Activated T-cell treated with anti-CD3 and anti-CD28 coated beads, Interleukin-2, amount 50 U/mL, for 4 hours (primary cell): ENCODE data around the gene LIMA1. TPM values are rescaled to one million over a fixed set of nuclear protein-coding genes. Genes with fewer than 3 reads are reported as not detected.
A peak's percentile ranks its signal among the peaks of the same experiment; 100 is the strongest.

Source experiments
- ATAC-seq, 2 donors: fragments of 200-7000 bp; cut with Tn5 transposase; one replicate each; pipeline ENCODE4 v1.10.0; 2021
- DNase-seq: peaks from one replicate; pipeline ENCODE4 v3.0.0-alpha.2; 2020
- H3K27me3 Mint-ChIP-seq: one replicate; pipeline ENCODE4 v1.8.0; 2021; ENCODE audit warnings: low read depth, mixed read lengths
- H3K36me3 Mint-ChIP-seq: one replicate; pipeline ENCODE4 v1.8.0; 2022; ENCODE audit warnings: mixed read lengths; ENCODE audit not compliant: insufficient read depth
- H3K4me1 Mint-ChIP-seq: one replicate; pipeline ENCODE4 v1.8.0; 2021; ENCODE audit warnings: low read depth, mixed read lengths
- H3K4me3 Mint-ChIP-seq: one replicate; pipeline ENCODE4 v1.8.0; 2021; ENCODE audit warnings: mild to moderate bottlenecking, moderate library complexity, mixed read lengths
- H3K9me3 Mint-ChIP-seq: one replicate; pipeline ENCODE4 v1.8.0; 2021; ENCODE audit warnings: mixed read lengths
- total RNA-seq, 3 donors: library from RNA; stranded (reverse); gene quantifications; one replicate each; pipeline ENCODE4 v1.2.1, GENCODE V29; 2021

The LIMA1 gene
- total RNA-seq, 3 donors from 2014 or later = 31.6 to 56.4 (median 48.9) TPM

DNA sequence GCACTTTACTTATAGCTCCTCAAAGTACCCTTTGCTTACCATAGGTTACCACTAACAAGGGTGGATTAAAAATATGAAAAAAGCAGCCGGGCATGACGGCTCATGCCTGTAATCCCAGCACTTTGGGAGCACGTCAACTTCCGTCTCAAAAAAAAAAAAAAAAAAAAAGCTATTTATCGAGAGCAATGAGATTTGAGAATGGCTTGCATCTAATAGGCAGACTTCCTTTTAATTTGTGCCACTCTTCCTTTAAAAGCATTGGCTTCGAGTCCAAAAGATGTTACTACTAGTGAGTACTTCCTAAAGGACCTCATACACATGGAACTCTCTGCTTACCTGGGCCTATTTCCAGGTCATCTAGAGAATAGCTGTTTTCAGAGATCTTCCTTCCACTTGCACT, 77.7 kb downstream of the LIMA1 start:
- DNase-seq = no peak
- Mint-ChIP-seq H3K4me1 (peaks cover 3% of the 10 kb centered on the region), H3K9me3 (no peaks in the 10 kb centered on the region), H3K27me3 (no peaks in the 10 kb centered on the region), H3K36me3 (peaks cover 10% of the 10 kb centered on the region), H3K4me3 (no peak overlapping the region)
- ATAC-seq = no peak

DNA sequence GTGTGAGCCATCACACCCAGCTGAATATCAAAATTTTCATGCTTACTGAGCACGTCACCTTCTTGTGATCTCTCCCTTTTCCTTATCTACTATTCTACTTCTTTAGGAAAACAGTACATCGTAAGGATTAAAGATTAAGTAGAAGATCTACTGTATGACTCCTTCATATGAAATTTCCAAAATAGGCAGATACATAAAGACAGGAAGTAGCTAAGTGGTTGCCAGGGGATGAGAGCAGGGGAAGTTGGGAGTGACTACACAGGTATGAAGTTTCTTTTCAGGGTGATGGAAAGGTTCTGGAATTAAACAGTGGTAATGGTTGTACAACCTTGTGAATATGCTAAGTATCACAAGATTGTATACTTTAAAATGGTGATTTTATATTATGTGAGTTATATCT, 79.6 kb downstream of the LIMA1 start:
- Mint-ChIP-seq H3K36me3 (peaks cover 18% of the 10 kb centered on the region), H3K27me3 (no peaks in the 10 kb centered on the region), H3K4me1 (no peaks in the 10 kb centered on the region), H3K9me3 (no peaks in the 10 kb centered on the region), H3K4me3 (no peak overlapping the region)
- no peak for DNase-seq
- ATAC-seq = no peak

DNA sequence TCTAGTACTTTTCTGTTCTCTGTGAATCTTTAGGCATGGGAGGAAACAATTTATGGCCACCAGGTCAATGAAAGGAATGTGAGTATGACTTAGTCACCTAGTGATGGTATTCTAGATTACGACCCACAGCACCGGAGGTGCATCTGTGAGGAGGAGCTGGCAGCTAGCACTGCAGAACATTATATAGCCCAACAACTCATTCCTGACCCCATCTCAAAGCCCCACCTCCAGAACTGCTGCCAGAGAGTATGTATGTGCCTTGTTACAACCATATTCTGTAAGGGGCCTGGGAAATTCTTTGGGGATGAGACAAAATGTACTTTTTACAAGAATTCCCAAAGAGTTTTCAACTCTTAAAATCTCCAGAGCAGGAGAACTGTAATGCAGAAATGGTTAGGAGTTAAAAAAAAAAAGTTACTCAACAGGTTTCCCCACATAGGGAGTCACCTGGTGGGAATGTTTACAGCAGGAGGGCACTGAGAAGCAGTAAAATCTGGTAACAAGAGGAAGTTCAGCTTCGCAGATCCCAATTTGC, 81.3 kb downstream of the LIMA1 start:
- H3K4me3 Mint-ChIP-seq = no peak overlapping the region
- DNase-seq = no peak
- H3K9me3 Mint-ChIP-seq = no peaks in the 10 kb centered on the region
- no peaks in the 10 kb centered on the region for H3K4me1 Mint-ChIP-seq
- no peak for ATAC-seq
- H3K27me3 Mint-ChIP-seq = no peaks in the 10 kb centered on the region
- peaks cover 22% of the 10 kb centered on the region for H3K36me3 Mint-ChIP-seq

DNA sequence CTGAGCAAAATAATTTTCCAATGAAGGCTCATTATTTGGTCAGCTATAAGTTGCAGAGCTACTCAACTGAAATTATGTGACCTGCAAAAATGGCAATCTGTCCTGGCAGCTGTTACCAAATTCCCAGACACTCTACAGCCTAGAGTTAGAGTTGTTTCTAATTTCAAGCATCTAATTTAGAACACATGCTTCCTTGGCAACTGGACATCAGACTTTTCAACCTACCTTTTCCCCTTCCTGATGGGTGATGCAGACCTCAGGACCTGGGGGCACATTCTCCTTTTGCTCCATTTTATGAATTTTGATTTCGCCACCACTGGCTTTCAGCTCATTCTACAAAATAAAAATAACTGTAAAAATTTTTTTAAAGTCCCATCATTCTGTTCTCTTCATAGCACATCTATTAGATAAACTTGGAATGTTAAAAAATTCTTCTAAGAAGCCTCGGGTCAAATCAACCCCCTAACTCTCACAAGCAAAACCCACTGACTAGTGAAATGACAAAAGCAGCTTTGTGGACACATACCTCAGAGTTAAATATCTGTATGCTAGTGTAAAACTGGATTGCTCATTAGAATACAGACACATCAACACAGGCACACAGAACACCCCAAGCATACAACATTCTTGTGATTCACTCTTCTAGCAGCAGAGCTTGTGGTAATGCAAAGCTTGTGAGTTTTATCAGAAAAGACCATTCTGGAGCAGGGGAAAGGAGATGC, 82.6 kb downstream of the LIMA1 start:
- ATAC-seq = no peak
- H3K4me1 Mint-ChIP-seq = no peaks in the 10 kb centered on the region
- no peak for DNase-seq
- no peaks in the 10 kb centered on the region for H3K27me3 Mint-ChIP-seq
- H3K9me3 Mint-ChIP-seq = no peaks in the 10 kb centered on the region
- no peak overlapping the region for H3K4me3 Mint-ChIP-seq
- H3K36me3 Mint-ChIP-seq = peaks cover 26% of the 10 kb centered on the region

DNA sequence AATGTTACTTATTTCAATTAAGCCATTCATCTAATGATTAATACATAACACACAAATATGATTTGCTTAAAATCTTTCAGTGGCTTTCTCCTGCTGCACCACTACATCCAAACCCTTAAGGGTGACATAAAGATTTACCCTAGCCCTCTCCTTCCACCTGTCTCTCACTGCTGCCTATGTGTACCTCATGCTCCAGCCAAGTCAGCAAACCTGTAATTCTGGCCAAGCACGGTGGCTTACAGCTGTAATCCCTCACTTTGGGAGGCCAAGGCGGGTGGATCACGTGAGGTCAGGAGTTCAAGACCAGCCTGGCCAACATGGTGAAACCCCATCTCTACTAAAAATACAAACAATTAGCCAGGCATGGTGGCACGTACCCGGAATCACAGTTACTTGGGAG, 84.5 kb downstream of the LIMA1 start:
- Mint-ChIP-seq H3K36me3 (peaks cover 23% of the 10 kb centered on the region), H3K9me3 (no peaks in the 10 kb centered on the region), H3K27me3 (no peaks in the 10 kb centered on the region), H3K4me3 (no peak overlapping the region), H3K4me1 (no peaks in the 10 kb centered on the region)
- ATAC-seq (no peak), DNase-seq (no peak)

DNA sequence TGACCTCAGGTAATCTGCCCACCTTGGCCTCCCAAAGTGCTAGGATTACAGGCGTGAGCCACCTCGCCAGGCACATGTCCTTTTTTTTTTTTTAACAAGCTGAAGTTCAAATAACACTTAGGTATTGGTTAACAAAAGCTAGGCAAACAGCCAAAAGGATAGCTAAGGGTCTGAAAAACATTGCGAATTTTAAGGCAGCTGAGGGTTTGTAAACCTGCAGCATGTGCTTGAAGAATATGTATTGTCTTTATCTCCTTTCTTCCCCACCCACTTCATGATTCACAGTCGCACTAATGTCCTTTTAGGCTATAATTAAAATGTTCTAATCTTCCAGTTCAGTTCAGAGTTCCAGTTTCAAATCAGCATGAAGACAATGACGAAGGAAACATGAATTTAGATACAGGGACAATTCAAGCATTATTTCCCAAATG, 86.0 kb downstream of the LIMA1 start:
- H3K4me1 Mint-ChIP-seq = no peaks in the 10 kb centered on the region
- H3K36me3 Mint-ChIP-seq = peaks cover 27% of the 10 kb centered on the region
- ATAC-seq (no peak), DNase-seq (no peak)
- H3K27me3 Mint-ChIP-seq = no peaks in the 10 kb centered on the region
- H3K4me3 Mint-ChIP-seq = no peak overlapping the region
- H3K9me3 Mint-ChIP-seq = no peaks in the 10 kb centered on the region

DNA sequence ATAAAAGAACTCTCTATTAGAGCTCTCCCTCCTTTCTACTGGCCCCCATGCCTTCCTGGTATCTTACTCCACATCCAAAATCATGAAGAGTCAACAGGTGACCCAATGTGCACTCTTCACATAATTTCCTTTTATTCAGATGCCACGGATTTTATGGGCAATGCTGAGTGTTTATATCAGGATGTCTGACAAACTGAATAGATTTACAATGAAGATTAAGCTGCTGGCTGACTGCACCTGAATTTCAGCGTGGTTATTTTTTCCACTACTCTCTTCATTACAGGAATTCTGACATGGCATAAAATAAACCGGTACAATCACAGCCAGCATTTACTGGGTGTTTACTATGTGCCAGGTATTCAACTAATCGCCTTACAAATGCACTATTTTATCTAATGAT, 86.8 kb downstream of the LIMA1 start:
- Mint-ChIP-seq H3K27me3 (no peaks in the 10 kb centered on the region), H3K4me3 (no peak overlapping the region), H3K36me3 (peaks cover 28% of the 10 kb centered on the region), H3K9me3 (no peaks in the 10 kb centered on the region), H3K4me1 (no peaks in the 10 kb centered on the region)
- DNase-seq (no peak), ATAC-seq (no peak)

DNA sequence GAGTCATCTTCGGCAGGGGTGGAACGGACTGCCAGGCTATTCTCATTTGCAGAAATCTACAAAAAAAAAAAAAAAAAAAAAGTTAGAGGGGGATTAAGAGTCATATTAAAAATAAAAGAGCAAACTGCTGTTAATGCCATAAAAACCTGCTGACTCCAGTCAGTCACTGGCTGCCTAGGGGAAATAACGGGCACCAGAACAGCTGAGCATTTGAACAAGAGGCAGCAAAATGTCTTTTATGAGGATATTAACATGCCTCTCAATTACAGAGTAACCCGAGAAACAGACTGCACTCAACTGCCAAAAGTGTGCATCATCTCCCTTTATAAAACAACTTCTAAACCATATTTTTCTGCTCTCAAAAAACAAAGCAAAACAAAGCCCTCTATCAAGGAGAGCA, 87.5 kb downstream of the LIMA1 start:
- Mint-ChIP-seq H3K4me3 (no peak overlapping the region), H3K4me1 (no peaks in the 10 kb centered on the region), H3K36me3 (peaks cover 28% of the 10 kb centered on the region), H3K9me3 (no peaks in the 10 kb centered on the region), H3K27me3 (no peaks in the 10 kb centered on the region)
- no peak for DNase-seq
- ATAC-seq = no peak

DNA sequence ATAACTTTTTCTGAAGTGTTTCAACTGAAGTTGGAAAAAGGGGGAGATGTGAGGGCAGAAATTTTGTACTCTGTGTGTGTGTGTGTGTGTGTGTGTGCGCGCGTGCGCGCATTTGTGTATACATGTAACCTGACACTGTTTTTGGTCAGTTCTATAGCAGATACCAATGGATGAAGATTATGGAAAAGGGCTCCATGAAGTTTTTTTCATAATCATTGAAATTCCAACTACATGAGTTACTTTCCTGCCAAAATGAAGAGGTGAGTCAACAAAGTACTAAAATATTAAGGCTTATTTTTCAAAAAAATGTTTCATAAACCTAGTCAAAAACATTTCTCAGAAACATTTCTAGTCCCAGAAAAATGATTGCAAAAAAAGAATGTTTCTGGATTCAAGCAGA, 90.4 kb downstream of the LIMA1 start:
- ATAC-seq = no peak
- H3K4me3 Mint-ChIP-seq = no peak overlapping the region
- peaks cover 18% of the 10 kb centered on the region for H3K4me1 Mint-ChIP-seq
- no peaks in the 10 kb centered on the region for H3K9me3 Mint-ChIP-seq
- peaks cover 21% of the 10 kb centered on the region for H3K36me3 Mint-ChIP-seq
- H3K27me3 Mint-ChIP-seq = no peaks in the 10 kb centered on the region
- no peak for DNase-seq

DNA sequence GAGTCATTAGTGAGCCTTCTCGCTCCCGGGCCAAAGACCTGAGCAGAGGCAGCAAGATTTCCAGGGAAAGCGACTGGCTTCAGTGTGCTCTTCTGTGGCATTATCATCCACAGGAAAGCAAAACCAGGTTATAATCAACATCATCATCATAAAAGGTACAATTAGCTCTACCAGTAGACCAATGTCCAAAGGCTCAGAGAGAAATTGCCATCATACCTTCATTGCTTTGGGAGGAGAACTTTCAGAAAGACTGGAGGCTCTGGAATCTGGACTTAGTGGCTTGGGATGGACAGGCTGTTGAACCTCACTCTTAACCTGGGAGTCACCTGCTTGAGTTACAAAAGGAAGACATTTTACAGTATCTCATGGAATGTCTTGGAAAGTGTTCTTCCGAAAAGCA, 91.1 kb downstream of the LIMA1 start:
- Mint-ChIP-seq H3K36me3 (peaks cover 20% of the 10 kb centered on the region), H3K9me3 (no peaks in the 10 kb centered on the region), H3K4me3 (no peak overlapping the region), H3K4me1 (peaks cover 24% of the 10 kb centered on the region), H3K27me3 (no peaks in the 10 kb centered on the region)
- DNase-seq (no peak), ATAC-seq (no peak)

DNA sequence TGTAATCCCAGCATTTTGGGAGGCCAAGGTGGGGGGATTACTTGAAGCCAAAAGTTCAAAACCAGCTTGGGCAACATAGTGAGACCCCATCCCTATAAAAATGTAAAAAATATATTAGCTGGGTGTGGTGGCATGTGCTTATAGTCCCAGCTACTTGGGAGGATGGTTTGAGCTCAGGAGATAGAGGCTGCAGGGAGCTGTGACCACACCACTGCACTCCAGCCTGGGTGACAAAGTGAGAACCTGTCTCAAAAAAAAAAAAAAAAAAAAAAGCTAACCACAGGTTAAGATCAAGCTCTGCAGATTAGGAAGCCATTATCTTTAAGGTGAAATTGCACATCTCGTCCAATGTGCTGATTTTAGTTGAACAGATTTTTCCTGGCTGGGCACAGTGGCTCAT, 92.5 kb downstream of the LIMA1 start:
- H3K4me1 Mint-ChIP-seq = peaks cover 38% of the 10 kb centered on the region
- H3K36me3 Mint-ChIP-seq = peaks cover 15% of the 10 kb centered on the region
- no peaks in the 10 kb centered on the region for H3K27me3 Mint-ChIP-seq
- DNase-seq = no peak
- no peak for ATAC-seq
- no peaks in the 10 kb centered on the region for H3K9me3 Mint-ChIP-seq
- H3K4me3 Mint-ChIP-seq = no peak overlapping the region

DNA sequence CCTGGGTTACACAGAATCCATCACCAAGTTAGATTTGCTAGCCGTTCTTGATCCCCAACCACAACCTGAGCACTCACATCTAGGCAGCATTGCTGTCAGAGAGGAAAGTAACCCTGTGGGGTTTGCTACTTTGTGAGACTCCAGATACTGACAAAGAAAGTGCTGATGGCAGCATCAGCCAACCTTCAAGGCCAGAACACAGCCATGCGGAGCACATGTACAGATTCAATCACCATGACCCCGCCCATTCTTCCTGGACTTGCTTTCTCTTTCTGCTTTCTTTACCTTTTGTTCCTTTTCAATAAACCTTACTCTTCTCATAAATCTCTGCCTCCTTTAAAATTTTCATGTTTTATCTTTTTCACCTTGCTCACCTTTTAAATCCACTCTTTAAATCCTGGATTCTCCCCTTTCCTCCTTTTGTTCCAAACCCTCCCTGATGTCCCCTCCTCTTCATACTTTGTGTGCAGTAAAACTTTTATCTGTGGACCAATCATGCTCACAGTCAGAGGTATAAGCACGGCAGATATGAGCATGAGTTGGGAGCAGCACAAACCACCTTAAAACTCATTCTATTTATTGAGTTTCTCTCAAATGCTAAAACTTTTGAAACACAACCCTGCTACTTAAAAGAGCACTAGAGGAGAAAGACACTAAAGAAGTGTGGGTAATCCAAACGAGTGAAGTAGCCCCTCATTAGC, 94.3 kb downstream of the LIMA1 start:
- peak overlapping the region; percentile 60 for H3K4me3 Mint-ChIP-seq
- DNase-seq (no peak), ATAC-seq (peak in 1 of 2 donors; percentile 23)
- no peaks in the 10 kb centered on the region for H3K27me3 Mint-ChIP-seq
- H3K36me3 Mint-ChIP-seq = peaks cover 15% of the 10 kb centered on the region
- H3K4me1 Mint-ChIP-seq = peaks cover 47% of the 10 kb centered on the region
- no peaks in the 10 kb centered on the region for H3K9me3 Mint-ChIP-seq

DNA sequence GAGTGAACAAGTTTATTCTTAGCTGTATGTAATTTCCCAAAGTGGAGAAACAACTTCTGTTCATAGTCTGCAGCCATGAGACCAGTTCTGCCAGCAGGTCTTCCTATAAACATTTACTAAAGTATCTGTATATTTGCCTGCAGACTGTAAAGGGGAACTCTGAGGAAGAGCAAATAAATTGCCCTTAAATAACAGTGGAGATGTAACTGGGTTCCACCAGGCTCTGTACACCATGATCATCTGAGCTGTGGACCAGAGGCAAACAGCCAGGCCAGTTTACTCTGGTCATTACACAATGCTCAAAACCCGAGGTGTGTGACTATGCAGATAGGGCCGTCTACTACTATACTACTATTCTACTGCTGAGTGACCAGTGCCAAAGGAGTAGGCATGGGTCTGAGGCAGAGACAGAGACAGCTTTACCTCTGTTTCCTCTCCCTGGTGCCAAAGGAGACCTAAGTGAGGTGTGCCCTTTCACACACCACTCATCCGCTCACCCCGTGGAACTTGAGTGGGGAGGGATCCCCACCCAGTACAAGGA, 95.0 kb downstream of the LIMA1 start:
- H3K27me3 Mint-ChIP-seq = no peaks in the 10 kb centered on the region
- no peak for ATAC-seq
- DNase-seq = no peak
- peaks cover 47% of the 10 kb centered on the region for H3K4me1 Mint-ChIP-seq
- peaks cover 15% of the 10 kb centered on the region for H3K36me3 Mint-ChIP-seq
- H3K4me3 Mint-ChIP-seq = no peak overlapping the region
- H3K9me3 Mint-ChIP-seq = no peaks in the 10 kb centered on the region

DNA sequence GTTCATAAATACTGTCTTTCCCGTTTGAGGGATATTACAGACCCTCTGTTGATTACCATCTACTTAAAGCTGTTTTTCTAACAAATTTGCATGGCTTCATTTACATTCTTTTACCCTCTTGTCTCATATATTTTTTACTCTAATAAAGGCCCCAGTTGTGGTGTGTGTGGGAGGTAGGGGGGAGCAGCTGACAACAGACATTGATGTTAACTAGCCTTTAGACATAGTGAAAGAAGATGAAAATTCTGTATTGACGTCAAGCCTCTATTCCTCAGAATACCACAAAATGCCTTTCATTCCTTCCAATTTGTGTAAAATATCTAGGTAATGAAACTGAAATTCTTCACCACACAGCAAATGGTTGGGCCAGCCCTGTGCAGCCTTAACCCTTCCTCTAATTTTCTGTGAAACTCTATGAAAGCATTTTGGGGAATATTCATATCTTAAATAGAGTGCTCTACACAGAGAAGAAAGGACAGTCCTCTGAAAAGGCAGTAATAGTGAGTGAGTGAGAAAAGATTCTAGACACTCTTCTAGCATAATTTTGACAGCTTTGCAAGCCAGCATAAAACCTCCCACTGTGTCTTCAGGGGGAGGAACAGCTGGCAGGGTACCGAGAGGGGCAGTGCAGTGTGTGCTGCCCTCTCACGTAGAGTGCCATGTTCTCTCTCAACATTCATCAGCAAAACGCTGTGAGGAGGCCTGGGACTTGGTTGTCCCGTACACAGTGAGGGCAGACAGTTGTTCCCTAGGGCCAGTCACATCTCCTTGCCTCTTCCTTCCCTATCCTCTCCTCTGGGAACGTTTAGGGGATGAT, 96.0 kb downstream of the LIMA1 start:
- H3K4me3 Mint-ChIP-seq = peak overlapping the region; percentile 50
- peaks cover 47% of the 10 kb centered on the region for H3K4me1 Mint-ChIP-seq
- ATAC-seq (peak; percentile 75 to 79), DNase-seq (no peak)
- H3K27me3 Mint-ChIP-seq = no peaks in the 10 kb centered on the region
- peaks cover 6% of the 10 kb centered on the region for H3K36me3 Mint-ChIP-seq
- no peaks in the 10 kb centered on the region for H3K9me3 Mint-ChIP-seq
